ENCODE data around the gene PAK4.

The PAK4 gene

GRCh38 chr19:39098365-39099269 lies 27.0 kb upstream of the PAK4 start:
- Histone ChIP-seq H3K36me3 (ENCODE audit: insufficient read depth) (no peaks in the 10 kb centered on the region), H3K79me2 (ENCODE audit: insufficient read depth, low read depth) (no peaks in the 10 kb centered on the region), H3K27me3 (ENCODE audit: insufficient read depth, low read depth) (no peaks in the 10 kb centered on the region), H2AFZ (ENCODE audit: low read depth) (no peak overlapping the region), H3K4me3 (IDR thresholded peaks at IDR 0.05; ENCODE audit: insufficient read depth, low read depth, low read length) (no peak overlapping the region), H3K27ac (no peak overlapping the region), H4K20me1 (ENCODE audit: insufficient read depth) (no peaks in the 10 kb centered on the region), H3K4me2 (no peak overlapping the region), H3K4me1 (ENCODE audit: low read depth, poor library complexity, severe bottlenecking) (no peaks in the 10 kb centered on the region), H3K9ac (no peak overlapping the region)
- TF ChIP-seq CTCF (conservative IDR thresholded peaks at IDR 0.05; ENCODE audit: low read depth, low read length), result no peak

GRCh38 chr19:39099341-39099740 lies 26.2 kb upstream of the PAK4 start:
- Histone ChIP-seq H3K9ac (no peak overlapping the region), H3K4me2 (no peak overlapping the region), H3K27me3 (ENCODE audit: insufficient read depth, low read depth) (no peaks in the 10 kb centered on the region), H3K79me2 (ENCODE audit: insufficient read depth, low read depth) (no peaks in the 10 kb centered on the region), H3K4me1 (ENCODE audit: low read depth, poor library complexity, severe bottlenecking) (no peaks in the 10 kb centered on the region), H3K27ac (no peak overlapping the region), H3K4me3 (IDR thresholded peaks at IDR 0.05; ENCODE audit: insufficient read depth, low read depth, low read length) (no peak overlapping the region), H2AFZ (ENCODE audit: low read depth) (no peak overlapping the region), H4K20me1 (ENCODE audit: insufficient read depth) (no peaks in the 10 kb centered on the region), H3K36me3 (ENCODE audit: insufficient read depth) (no peaks in the 10 kb centered on the region)
- no peak for TF ChIP-seq CTCF (conservative IDR thresholded peaks at IDR 0.05; ENCODE audit: low read depth, low read length)

- Histone ChIP-seq H3K4me1 (ENCODE audit: low read depth, poor library complexity, severe bottlenecking) (no peaks in the 10 kb centered on the region), H3K9ac (no peak overlapping the region), H3K4me2 (no peak overlapping the region), H3K4me3 (IDR thresholded peaks at IDR 0.05; ENCODE audit: insufficient read depth, low read depth, low read length) (no peak overlapping the region), H4K20me1 (ENCODE audit: insufficient read depth) (no peaks in the 10 kb centered on the region), H2AFZ (ENCODE audit: low read depth) (no peak overlapping the region), H3K36me3 (ENCODE audit: insufficient read depth) (no peaks in the 10 kb centered on the region), H3K79me2 (ENCODE audit: insufficient read depth, low read depth) (no peaks in the 10 kb centered on the region), H3K27ac (no peak overlapping the region), H3K27me3 (ENCODE audit: insufficient read depth, low read depth) (no peaks in the 10 kb centered on the region; the same call in 1 of the 2 replicates)
- TF ChIP-seq CTCF (conservative IDR thresholded peaks at IDR 0.05; ENCODE audit: low read depth, low read length), result no peak
These were observed 25.0 kb upstream of the PAK4 start for GRCh38 chr19:39100500-39101166.

GRCh38 chr19:39103151-39103550 lies 22.4 kb upstream of the PAK4 start:
- no peak overlapping the region for H3K4me3 ChIP-seq (IDR thresholded peaks at IDR 0.05; ENCODE audit: insufficient read depth, low read depth, low read length)
- no peak overlapping the region for H3K27ac ChIP-seq
- H3K4me1 ChIP-seq (ENCODE audit: low read depth, poor library complexity, severe bottlenecking), result no peaks in the 10 kb centered on the region
- H3K36me3 ChIP-seq (ENCODE audit: insufficient read depth), result no peaks in the 10 kb centered on the region
- no peak for TF ChIP-seq CTCF (conservative IDR thresholded peaks at IDR 0.05; ENCODE audit: low read depth, low read length)
- no peak overlapping the region for H2AFZ ChIP-seq (ENCODE audit: low read depth)
- no peaks in the 10 kb centered on the region; the same call in 1 of the 2 replicates for H3K27me3 ChIP-seq (ENCODE audit: insufficient read depth, low read depth)
- no peak overlapping the region for H3K4me2 ChIP-seq
- H4K20me1 ChIP-seq (ENCODE audit: insufficient read depth), result no peaks in the 10 kb centered on the region
- H3K79me2 ChIP-seq (ENCODE audit: insufficient read depth, low read depth), result no peaks in the 10 kb centered on the region
- H3K9ac ChIP-seq, result no peak overlapping the region

Measured in KMS-11 (cell line).